Activated CD8-positive, alpha-beta memory T cell treated with anti-CD3 and anti-CD28 coated beads for 36 hours (primary cell): ENCODE results near the gene SSPN. TPM values are rescaled to one million over a fixed set of nuclear protein-coding genes. Genes with fewer than 3 reads are reported as not detected.

Experiments used
- CTCF ChIA-PET: fragments of 350-600 bp; sonication (Branson Sonifier 250); formaldehyde crosslinking; loops from one replicate; lab custom pipeline; 2021; ENCODE audit warnings: antibody characterized with exemption; lab: Charles Lee
- POLR2A ChIA-PET: fragments of 350-600 bp; sonication (Branson Sonifier 250); formaldehyde crosslinking; loops from one replicate; lab custom pipeline; 2021; ENCODE audit warnings: antibody characterized with exemption; lab: Charles Lee
- total RNA-seq, 2 experiments: library from RNA; stranded (reverse); gene quantifications; one replicate each; pipeline ENCODE4 v1.2.3, GENCODE V29; 2021

Gene SSPN
- total RNA-seq, 2 experiments from 2014 or later: not detected

DNA sequence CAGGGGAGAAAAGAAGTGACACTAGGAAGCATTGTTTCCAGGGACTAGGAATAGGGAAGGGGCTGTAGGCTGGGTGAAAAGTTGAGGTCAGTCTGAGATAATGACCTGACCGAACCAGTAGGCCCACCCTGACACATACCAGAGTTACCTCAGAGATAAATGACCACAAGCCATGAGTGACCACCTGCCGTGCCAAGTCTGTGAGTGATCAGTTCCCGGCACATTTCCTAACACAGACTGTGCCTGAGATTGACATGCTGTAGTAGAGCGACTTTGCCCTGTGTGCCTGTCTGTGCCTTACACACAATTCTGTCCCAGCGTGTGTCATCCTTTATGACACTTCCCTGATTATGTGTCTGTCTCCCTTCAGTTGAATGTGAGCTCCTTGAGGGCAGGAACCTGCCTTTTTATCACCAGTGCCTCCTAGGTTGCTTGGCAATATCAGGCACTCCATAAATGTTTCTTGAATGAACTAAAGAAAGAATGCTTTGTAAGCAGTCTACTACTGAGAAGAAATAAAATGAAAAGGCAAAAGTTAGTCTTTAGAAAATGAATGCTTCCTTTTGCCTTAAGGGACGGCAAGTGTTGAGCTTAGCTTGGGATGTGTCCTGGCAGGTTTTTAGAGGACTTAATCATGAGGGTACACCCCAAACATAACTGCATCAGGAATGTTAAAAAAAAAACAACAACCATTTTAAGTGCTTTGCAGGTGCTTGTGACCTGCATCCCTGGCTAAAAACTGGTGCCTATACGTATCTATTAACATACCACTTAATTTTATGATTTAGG lies 9.6 kb upstream of the SSPN start:
- ChIA-PET CTCF (no interaction called here), POLR2A (no interaction called here)

DNA sequence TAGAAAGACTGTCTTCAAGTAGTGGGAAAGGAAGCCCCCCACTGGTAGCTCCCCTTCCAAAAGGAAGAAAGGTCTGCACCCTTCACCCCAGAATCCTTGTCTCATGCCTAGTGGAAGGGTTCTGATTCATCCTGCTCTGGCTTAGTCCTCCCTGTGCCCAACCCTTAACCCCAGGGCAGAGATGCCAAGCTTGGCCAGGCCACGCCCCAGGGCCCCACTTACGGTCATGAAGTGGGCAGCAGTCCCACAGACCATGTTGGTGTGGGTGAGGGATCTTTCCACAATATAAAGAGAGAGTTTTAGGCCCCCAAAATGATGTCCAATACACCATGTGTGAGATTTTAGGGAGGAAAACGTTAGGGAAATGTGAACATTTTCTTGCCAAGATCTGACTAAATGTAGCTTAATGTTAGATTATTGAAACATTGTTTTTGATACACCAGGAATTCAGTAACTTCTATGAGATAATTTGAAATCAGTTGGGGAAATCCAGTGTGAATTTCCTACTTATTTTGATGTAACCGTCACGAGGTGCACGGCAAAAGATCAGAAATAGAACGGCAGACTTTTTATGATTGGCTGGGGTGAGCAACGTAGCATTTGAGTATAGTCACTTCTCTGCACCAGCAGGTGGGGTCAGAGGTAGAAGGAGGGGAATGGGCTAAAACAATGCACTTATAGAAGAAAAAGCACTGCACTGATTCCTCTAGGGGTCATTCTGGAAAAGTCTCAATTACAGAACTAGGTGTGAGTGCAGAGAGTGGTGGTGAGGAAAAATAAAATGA lies 8.2 kb upstream of the SSPN start:
- ChIA-PET CTCF (no interaction called here), POLR2A (no interaction called here)

DNA sequence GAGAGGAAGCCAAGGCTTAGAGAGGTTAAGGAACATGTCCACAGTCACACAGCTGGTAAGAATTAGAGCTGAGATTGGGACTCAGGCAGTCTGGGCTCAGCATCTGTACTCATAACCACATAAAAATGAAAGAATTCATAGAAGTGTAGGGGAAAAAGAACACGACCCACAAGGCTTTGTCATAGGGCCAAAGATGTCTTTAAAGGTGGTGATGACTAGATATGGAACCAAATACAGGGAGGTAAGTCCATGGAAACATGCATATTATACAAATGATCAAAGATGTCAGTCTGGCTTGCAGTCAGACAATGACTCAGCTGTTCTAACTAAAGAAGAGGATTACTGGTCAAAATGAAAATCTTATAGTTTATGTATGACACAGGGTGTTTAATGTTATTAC lies 7.2 kb upstream of the SSPN start:
- ChIA-PET POLR2A (no interaction called here), CTCF (no interaction called here)

DNA sequence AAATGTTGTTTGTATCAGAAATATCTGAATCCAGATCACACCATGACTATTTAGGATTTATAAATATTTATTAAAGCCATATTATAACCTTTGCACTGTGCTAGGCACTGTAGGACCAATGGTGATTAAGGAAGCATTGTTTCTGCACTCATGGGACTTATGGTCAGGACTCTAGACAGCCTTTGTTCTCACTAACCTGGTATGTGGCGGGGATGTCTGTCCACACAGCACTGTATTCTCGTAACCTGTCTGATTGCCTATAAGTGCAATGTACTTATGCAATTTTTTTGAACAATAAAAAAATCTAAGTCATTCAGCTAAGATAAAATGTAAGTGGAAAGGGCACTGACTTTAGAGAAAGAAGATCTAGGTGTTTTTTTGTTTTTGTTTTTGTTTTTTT lies 6.7 kb upstream of the SSPN start:
- ChIA-PET CTCF (no interaction called here), POLR2A (no interaction called here)

DNA sequence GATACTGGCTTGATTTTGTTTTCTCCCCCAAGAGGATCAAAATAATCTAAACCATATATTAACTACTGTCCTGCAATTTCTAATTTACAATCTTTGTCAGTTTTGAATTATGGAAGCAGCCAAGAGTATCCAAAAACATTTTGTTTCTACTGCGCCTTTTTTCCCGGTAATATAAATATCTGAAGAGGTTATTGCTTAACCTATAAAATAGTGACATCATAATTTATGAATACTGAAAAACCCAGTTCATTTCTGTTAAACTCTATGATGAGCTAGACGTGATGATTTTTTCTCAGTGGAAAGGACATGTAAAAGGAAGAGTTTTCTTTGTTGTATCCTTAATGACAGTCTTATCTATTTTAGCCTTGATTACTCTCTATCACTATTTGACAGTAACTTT lies 3.2 kb upstream of the SSPN start:
- ChIA-PET POLR2A (no interaction called here), CTCF (no interaction called here)

DNA sequence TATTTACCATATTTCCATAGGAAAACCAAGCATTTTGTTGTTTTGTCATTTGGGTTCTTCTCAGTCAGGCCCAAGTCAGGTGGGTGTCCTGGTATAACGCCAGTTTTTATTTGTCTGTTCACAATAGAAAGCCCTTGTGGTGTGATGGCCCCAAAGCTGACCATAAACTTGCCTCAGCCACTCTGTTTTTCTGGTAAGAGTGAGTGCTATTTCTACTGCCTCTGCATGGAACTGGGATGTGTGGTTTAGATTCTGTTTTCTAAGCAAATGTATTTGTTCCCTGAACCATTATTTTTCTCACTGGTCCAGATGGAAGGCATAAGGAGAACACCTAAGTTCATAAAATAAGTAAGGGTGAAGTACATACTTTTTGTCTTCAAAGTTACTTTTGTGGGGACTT lies 1.8 kb upstream of the SSPN start:
- POLR2A ChIA-PET: no interaction called here
- CTCF ChIA-PET: no interaction called here

DNA sequence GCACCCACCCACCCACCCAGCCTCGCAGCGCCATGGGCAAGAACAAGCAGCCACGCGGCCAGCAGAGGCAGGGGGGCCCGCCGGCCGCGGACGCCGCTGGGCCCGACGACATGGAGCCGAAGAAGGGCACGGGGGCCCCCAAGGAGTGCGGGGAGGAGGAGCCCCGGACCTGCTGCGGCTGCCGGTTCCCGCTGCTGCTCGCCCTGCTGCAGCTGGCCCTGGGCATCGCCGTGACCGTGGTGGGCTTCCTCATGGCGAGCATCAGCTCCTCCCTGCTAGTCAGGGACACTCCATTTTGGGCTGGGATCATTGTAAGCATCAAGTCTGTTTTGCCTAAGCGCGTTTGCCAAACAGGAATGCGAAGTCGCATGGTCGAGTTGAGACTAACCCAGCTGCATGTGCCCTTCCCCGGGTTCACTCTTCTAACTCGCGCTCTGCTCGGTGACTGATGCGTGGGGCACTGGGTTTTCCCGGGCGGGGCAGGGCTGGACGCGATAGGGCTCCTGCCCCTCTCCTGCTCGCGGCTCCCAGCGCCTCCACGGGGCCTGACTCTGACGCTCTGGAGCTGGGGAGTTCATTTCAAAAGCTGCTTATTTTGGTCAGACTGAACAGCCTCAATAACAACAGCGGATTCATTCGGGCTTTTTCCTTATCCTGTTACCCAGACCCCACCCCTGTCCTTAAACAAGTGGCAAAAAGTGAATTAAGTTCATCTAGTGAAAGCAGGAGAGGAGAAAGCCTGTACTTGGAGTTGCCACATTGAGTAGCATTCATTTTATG lies 458 bp downstream of the SSPN start:
- ChIA-PET CTCF (no interaction called here), POLR2A (no interaction called here)

DNA sequence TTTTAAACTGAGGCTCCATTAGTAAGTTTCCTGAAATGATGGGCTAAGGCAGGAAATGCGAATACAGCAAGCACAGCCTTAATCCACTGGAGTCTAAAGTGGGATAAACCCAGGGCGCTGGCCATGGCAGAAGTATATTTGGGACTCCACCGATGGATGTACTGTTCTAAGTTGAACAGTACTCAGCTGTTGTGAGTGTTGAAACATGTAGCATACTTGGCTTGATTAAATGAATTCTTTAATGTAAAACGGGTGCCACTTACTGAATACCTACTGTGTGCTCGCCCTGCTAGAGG lies 996 bp downstream of the SSPN start:
- ChIA-PET POLR2A (no interaction called here), CTCF (no interaction called here)

DNA sequence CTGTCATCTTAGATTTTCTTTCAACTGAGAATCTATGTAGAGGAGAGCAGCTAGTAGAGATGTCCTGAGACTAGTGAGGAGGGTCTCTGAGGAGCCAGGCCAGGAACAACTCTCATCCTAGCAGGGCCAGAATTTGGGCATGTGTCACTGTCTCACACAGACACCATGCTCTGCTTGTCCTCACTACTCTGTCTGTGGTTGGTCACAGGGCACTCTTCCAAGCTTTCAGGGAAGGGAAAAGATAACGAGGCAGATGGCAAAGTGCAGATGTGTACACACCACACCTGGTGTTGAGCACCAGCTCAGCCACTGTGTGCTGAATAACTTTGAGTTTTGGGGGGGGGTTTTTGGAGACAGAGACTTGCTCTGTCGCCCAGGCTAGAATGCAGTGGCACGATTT lies 2.5 kb downstream of the SSPN start:
- ChIA-PET CTCF (no interaction called here), POLR2A (no interaction called here)

DNA sequence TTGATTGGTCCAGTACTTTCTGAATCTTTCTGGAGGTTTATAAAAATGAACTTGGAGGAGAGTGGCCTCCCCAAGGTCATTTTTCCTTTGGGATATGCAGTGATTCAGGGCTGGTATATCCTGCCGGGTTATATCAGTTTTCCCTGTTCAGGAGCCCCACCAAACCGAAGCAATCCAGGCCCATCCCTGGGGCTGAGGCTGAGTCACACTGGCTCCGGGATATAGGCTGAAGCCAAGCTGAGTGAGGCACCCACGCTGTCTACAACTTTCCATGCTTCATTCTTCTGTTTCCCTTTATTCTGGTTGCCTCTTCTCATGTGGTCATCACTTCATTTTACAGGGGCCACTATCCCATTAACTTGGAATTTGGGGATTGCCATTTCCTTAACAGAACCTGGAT lies 3.4 kb downstream of the SSPN start:
- CTCF ChIA-PET: no interaction called here
- POLR2A ChIA-PET: no interaction called here

DNA sequence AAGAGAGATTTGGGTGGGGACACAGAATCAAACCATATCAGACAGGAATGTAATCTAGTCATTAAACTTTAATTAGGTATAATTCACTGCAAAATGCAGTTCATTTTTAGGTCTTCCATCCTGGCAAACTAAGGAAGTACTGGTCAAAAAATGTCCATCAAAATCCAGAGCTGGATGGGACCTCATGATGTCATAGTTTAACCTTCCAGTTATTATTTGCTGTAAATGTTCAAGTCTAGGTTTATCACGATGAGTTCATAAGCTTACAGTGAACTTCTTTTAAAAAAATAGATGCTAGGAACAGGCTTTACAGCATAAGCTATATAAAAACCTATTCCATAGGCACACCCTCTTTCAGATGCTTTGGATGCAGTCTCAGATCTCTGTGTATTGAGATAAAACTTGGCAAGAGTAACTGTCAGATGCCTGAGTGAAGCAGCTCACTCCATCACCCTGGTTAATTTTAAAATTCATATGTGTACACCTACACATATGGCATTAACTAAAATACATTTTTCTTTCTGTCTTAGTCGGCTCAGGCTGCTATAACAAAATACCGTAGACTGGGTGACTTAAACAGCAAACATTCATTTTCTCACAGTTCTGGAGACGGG lies 7.9 kb downstream of the SSPN start:
- ChIA-PET POLR2A (no interaction called here), CTCF (no interaction called here)

DNA sequence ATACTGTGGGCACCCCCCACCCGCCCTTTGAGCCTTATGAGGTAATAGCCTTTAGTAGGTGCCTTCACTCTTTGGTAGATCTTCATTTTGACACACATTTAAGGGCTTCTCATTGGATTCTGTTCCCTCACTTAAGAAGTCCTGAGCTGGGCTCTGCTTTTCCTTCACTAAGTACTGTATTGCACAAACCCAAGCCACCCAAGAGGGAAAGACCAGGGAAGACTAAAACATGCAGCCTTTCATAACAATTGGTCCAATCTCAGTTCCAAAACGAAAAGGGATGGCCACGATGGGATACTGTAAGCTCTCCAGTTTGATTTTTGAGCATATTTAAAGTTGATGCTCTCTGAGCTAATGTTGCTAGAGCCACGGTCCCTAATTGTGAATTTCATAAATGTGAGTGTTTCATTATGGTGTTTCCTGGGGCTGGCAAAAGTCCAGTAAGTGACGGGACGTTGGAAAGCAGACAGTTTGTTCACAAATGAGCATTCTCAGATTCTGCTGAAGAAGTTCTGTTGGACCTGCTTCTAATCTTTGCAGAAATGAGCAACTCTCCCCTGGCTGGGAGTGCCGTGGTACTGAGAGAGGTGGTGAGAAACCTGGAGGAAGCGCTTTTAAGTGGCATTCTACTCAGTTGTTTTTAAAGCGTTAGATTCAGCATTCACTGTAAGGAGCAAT lies 9.4 kb downstream of the SSPN start:
- ChIA-PET CTCF (no interaction called here), POLR2A (no interaction called here)

DNA sequence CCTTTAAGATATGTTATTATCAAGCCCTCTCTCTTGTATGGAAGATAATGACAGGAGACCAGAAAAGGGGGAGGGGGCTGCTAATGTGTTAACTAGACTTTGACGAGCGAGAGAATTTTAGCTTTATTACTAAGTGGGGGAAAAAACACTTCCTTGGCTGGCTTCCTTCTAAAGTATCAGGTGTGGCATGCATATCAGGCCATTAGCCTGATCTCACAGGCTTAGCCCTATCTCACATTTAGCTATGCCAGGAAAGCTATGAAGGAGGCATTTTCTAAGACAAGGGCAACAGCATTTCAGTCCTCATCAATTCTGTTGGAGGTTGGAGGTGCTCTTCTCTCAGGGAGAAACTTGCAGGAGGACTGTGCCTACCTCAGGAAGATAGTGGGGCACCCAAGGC lies 9.9 kb downstream of the SSPN start:
- CTCF ChIA-PET: no interaction called here
- POLR2A ChIA-PET: no interaction called here

DNA sequence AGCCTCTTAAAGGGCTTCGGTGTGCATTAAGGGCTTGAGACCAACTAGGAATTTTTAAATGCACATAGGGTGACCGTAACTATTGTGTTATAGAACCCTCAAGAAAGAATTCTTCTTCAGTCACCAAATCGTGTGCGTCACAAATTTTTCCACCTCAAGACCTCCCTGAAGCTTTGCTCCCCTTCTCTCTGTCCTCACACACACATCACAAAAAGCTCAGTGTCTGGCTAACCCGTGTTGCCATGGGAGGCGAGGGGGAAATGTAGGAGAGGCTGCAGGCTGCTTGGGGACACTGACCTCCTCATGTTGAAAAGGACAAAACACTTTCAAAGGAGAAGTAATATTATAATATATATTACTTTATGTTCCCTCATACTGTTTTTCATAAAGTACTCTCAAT lies 10.6 kb downstream of the SSPN start:
- ChIA-PET CTCF (no interaction called here), POLR2A (no interaction called here)

DNA sequence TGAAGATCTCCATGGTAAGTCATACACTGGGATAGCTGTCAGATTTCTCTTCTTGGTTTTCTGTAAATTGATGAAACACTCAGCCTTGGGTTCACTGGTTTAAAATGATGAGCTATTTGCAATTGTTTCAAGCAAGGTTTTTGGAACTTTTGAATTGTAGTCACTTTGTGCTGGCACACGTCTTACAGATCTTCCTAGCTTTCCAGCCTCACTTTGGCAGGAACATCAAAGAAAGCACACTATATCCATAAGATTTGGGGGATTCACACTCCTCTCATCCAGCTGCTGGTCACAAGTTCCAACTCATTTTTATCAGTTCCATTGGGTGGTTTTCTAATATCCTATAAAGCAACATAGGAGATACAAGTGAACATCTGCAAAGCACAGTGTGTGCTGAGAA lies 16.0 kb downstream of the SSPN start:
- ChIA-PET CTCF (no interaction called here), POLR2A (no interaction called here)

DNA sequence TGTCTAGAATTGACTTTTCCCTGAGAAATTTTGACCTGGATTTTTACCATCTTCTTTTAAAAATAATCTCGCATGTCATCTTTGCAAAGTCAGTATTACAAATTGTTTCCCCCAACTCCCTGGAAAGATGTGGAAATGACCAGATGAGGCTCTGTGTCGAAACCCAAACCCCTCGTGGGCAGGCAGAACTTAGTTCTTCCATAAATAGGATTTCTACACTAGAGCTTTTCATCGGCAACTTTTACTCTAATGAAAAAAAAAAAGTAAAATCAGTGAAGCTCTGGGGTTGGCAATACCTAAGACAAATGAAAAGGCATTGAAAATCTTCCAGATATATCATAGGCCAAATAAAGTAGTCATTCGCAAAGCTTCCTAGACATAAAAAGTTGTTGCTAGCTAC lies 17.0 kb downstream of the SSPN start:
- ChIA-PET CTCF (no interaction called here), POLR2A (no interaction called here)

DNA sequence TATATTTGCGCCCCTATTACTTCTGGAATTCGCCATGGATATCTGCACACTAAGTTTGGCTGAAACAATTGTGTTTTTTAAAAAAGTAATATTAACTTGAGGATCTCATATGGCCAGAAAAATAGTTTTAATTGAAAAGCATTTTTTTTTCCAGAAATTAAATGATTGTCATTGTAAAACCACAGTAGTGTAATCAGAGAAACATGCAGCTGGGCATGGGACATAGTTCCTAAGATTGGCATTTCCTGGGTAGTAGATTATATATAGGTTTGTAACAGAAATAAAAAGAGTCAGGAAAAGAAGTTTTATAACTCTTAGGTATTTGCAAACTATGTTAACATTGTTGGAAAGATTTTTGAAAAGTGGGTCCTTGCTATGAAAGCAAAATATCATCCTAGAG lies 17.6 kb downstream of the SSPN start:
- CTCF ChIA-PET: no interaction called here
- POLR2A ChIA-PET: no interaction called here

DNA sequence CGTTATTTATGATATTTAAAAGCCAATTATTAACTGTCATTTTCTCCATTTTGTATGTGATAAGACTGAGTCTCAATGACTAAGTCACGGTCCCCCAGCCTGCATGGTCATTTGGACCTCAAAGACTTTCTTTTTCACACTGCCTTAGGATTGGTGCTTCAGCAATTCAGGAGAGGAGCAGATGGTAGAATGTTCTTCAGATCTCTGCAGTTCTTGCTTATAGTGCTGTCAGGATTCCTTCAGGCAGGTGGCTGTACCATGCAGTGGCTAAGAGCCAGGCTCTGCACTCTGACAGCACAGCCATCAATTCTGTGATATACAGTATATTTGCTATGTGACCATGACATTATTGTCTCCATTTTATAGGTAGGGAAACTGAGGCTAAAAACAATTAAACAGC lies 18.7 kb downstream of the SSPN start:
- POLR2A ChIA-PET: no interaction called here
- CTCF ChIA-PET: no interaction called here

DNA sequence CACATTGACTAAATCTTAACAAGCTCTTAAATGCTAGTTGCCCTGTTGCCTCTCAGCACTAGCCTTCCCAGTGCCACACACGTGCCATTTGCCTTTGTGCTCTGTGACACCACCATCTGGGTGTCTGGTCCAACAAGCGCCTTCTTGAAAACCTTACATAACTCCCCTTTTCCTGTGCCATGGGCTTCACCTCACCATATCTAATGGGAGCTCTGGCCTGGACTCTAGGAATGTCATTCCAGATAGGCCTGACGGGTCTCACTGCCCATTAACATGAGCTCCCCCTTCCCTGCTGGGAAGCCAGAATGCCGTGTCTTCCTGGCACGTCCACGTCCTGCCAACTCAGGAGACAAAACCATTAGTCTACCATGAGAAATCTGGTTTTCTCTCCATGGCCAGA lies 24.4 kb downstream of the SSPN start:
- CTCF ChIA-PET: no interaction called here
- POLR2A ChIA-PET: no interaction called here

DNA sequence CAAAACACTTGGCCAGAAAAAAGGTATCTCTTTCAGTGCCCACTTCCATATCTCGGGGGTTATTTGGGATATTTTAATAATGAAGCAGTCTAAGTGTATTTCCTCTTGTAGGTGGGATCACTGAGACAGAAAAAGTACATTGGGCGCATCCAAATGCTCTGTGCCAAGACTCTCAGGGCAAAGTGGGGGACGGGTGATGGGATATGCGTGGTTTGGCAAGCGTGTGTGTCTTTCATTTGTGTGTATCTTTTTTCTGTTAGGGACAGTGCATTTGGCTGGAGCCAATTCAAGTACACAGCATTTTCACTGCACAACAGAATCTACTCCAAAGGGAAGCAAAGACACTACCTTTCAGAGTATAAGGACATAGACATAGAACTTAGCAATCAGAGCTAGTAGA lies 29.3 kb downstream of the SSPN start:
- ChIA-PET POLR2A (no interaction called here), CTCF (no interaction called here)
